Keratinocyte (primary cell): ENCODE measurements around the gene OTOS. TPM values are rescaled to one million over a fixed set of nuclear protein-coding genes. Genes with fewer than 3 reads are reported as not detected.

Experiments
- DNase-seq: peaks from one replicate; pipeline ENCODE4 v3.0.0-alpha.2; 2011; ENCODE audit warnings: low read depth, missing footprints, low spot score
- FAIRE-seq: peaks from 2 replicates; lab custom pipeline; 2011; peaks lifted over from hg19 to GRCh38; lab: Jason Lieb, UNC
- H2AFZ ChIP-seq: 2 replicates; pipeline ENCODE4 v1.6.0; 2012; ENCODE audit warnings: low read length, control low read depth, inconsistent platforms; ENCODE audit not compliant: control insufficient read depth
- H3K27ac ChIP-seq: 2 replicates; pipeline ENCODE4 v1.5.1; 2011; ENCODE audit warnings: low read length; ENCODE audit not compliant: control insufficient read depth, insufficient read depth
- H3K27me3 ChIP-seq: 3 replicates; pipeline ENCODE4 v1.6.0; 2011; ENCODE audit warnings: low read length; ENCODE audit not compliant: control insufficient read depth, insufficient read depth; ENCODE audit errors: extremely low read depth
- H3K36me3 ChIP-seq, 2 experiments: 2 replicates in 1 of 2; 3 replicates in 1 of 2; pipeline ENCODE4 v1.5.1; 2011; ENCODE audit warnings: low read length in 2 of 2, mild to moderate bottlenecking in 1 of 2; ENCODE audit not compliant: control insufficient read depth in 2 of 2, insufficient read depth in 2 of 2; ENCODE audit errors: extremely low read depth in 1 of 2
- H3K4me1 ChIP-seq: 3 replicates; pipeline ENCODE4 v1.5.1; 2011; ENCODE audit warnings: low read length; ENCODE audit not compliant: control insufficient read depth, insufficient read depth; ENCODE audit errors: extremely low read depth
- H3K4me2 ChIP-seq: 3 replicates; pipeline ENCODE4 v1.6.0; 2011; ENCODE audit warnings: low read depth, low read length; ENCODE audit not compliant: control insufficient read depth, insufficient read depth; ENCODE audit errors: extremely low read depth
- H3K4me3 ChIP-seq, 3 experiments: fragments of 200-600 bp in 1 of 3; sonication (generic) in 1 of 3; 2 replicates in 2 of 3; 3 replicates in 1 of 3; pipeline ENCODE4 v1.5.1; 2011 to 2016; ENCODE audit warnings: low read length in 3 of 3, mild to moderate bottlenecking in 3 of 3, control low read depth in 2 of 3, inconsistent platforms in 1 of 3, low read depth in 1 of 3, mixed read lengths in 1 of 3, mixed run types in 1 of 3, moderate library complexity in 1 of 3; ENCODE audit not compliant: control insufficient read depth in 2 of 3, insufficient read depth in 2 of 3; ENCODE audit errors: extremely low read depth in 1 of 3
- H3K79me2 ChIP-seq: 2 replicates; pipeline ENCODE4 v1.6.0; 2012; ENCODE audit warnings: low read length; ENCODE audit not compliant: control insufficient read depth, insufficient read depth
- H3K9ac ChIP-seq: 3 replicates; pipeline ENCODE4 v1.6.0; 2011; ENCODE audit warnings: low read length; ENCODE audit not compliant: control insufficient read depth, insufficient read depth; ENCODE audit errors: extremely low read depth
- H3K9me1 ChIP-seq: 3 replicates; pipeline ENCODE4 v1.6.0; 2011; ENCODE audit warnings: low read length; ENCODE audit not compliant: control insufficient read depth, insufficient read depth; ENCODE audit errors: extremely low read depth
- H3K9me3 ChIP-seq: 2 replicates; pipeline ENCODE4 v1.5.1; 2012; ENCODE audit warnings: low read depth, low read length; ENCODE audit not compliant: control insufficient read depth
- H4K20me1 ChIP-seq: 3 replicates; pipeline ENCODE4 v1.6.0; 2011; ENCODE audit warnings: low read length; ENCODE audit not compliant: control insufficient read depth, insufficient read depth; ENCODE audit errors: extremely low read depth
- CTCF ChIP-seq, 3 experiments: IDR thresholded peaks in 1 of 3; conservative IDR thresholded peaks in 1 of 3; optimal IDR thresholded peaks in 1 of 3; 2 replicates in 2 of 3; 3 replicates in 1 of 3; pipeline versions ENCODE3 to v1.5.1; 2011; ENCODE audit warnings: low read length in 3 of 3, mild to moderate bottlenecking in 3 of 3, moderate library complexity in 2 of 3, control low read depth in 1 of 3, inconsistent platforms in 1 of 3; ENCODE audit not compliant: insufficient read depth in 2 of 3; ENCODE audit errors: extremely low read depth in 1 of 3
- EZH2 ChIP-seq: IDR thresholded peaks from one replicate; pipeline ENCODE4 v1.6.1; 2012; ENCODE audit warnings: inconsistent platforms, mild to moderate bottlenecking, low read length, moderate library complexity
- dilution Hi-C: fragments of 300-500 bp; cut with MboI; formaldehyde crosslinking; loops from one replicate; pipeline ENCODE4 v1.7.0; 2020; ENCODE audit warnings: low sequenced_read_pairs; ENCODE audit not compliant: extremely low pct_ligation_motif_present
- polyA plus RNA-seq, 5 experiments: library from polyadenylated mRNA; depleted of rRNA in 3 of 5; stranded (reverse) in 3 of 5; stranded (forward) in 1 of 5; unstranded in 1 of 5; fragments of >200 nt; gene quantifications; 1 replicate in 1 of 5; 2 replicates in 3 of 5; 3 replicates in 1 of 5; pipeline versions ENCODE4 v1.2.1 to v1.2.3, GENCODE V29; 2011 to 2012; ENCODE audit warnings: missing spikeins in 2 of 5, low read depth in 1 of 5, low replicate concordance in 1 of 5

The OTOS gene
- polyA plus RNA-seq, 1 donor (not counting 4 experiments of a cell fraction or from before 2014, with no cell fraction given): not detected

DNA sequence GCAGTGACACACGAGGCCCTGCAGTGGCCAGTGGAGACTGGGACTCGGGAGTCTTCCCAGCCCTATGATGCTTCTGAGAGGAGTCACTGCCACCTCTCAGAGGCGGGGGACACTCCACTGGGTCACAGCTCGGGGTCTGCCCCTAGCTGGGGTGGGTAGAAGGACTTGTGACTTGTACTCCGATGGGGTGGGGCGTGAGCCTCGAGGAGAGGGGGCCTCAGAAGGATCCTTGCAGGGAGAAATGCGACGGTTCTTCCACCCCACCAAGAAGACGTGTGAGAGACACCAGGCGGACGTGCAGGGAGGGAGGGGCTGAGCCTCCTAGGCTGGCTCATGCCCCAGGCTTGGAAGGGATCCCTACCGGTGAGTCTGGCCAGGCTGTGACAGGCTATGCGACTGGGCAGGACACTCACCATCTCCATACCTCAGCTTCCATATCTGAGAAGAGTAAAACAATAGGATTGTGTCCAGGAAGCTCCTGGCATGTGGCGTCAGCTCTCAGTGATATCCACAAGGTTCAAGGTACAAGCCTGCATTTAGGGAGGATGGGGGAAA is 11.1 kb upstream of the OTOS start:
- dilution Hi-C loops: no loop called here

GRCh38 chr2:240149943-240150784 is 9.7 kb upstream of the OTOS start:
- no peak overlapping the region for H3K4me3 ChIP-seq
- H3K4me1 ChIP-seq: no peaks in the 10 kb centered on the region
- peaks cover 2% of the 10 kb centered on the region for H4K20me1 ChIP-seq
- no peaks in the 10 kb centered on the region for H3K79me2 ChIP-seq
- H3K27me3 ChIP-seq: peaks cover 32% of the 10 kb centered on the region
- no peaks in the 10 kb centered on the region for H3K36me3 ChIP-seq
- no peak overlapping the region for H3K27ac ChIP-seq
- dilution Hi-C loops: no loop called here
- no peaks in the 10 kb centered on the region for H3K9me1 ChIP-seq
- TF ChIP-seq CTCF (optimal IDR thresholded peaks at IDR 0.05 in 1 of 3, IDR thresholded peaks at IDR 0.05 in 1 of 3, conservative IDR thresholded peaks at IDR 0.05 in 1 of 3; ENCODE audit: extremely low read depth in 1 of 3, insufficient read depth in 2 of 3, low read length in 3 of 3) (peak; percentile 79 to 96 (median 84)), EZH2 (no peak)
- H3K9ac ChIP-seq: no peak overlapping the region
- no peak for DNase-seq
- no peak overlapping the region for H3K4me2 ChIP-seq
- H2AFZ ChIP-seq: no peak overlapping the region
- FAIRE-seq: no peak
- no peaks in the 10 kb centered on the region for H3K9me3 ChIP-seq

More for the DNA sequence above, 11.1 kb upstream of the OTOS start:
- Histone ChIP-seq H3K79me2 (no peaks in the 10 kb centered on the region), H3K4me1 (no peaks in the 10 kb centered on the region), H3K9me1 (no peaks in the 10 kb centered on the region), H3K4me3 (no peak overlapping the region), H2AFZ (no peak overlapping the region), H3K9ac (no peak overlapping the region), H3K27ac (no peak overlapping the region), H3K4me2 (no peak overlapping the region), H3K36me3 (no peaks in the 10 kb centered on the region), H3K27me3 (peaks cover 38% of the 10 kb centered on the region), H4K20me1 (peaks cover 2% of the 10 kb centered on the region), H3K9me3 (no peaks in the 10 kb centered on the region)
- DNase-seq (no peak), FAIRE-seq (no peak)
- no peak for TF ChIP-seq CTCF (optimal IDR thresholded peaks at IDR 0.05 in 1 of 3, IDR thresholded peaks at IDR 0.05 in 1 of 3, conservative IDR thresholded peaks at IDR 0.05 in 1 of 3; ENCODE audit: extremely low read depth in 1 of 3, insufficient read depth in 2 of 3, low read length in 3 of 3)
- no peak for TF ChIP-seq EZH2
